GM12892 (cell line): Measurements from ENCODE around the gene TMEM143.
"Not testable (repeated sequence)": the region's sequence is repeated elsewhere in the genome, so short reads cannot be mapped to it uniquely, and the experiment has no call there.

Experiments used
- POLR2A ChIP-seq: IDR thresholded peaks from 2 replicates; pipeline ENCODE4 v1.6.1; 2011; ENCODE audit warnings: low read depth, low read length, control low read depth
- TAF1 ChIP-seq: IDR thresholded peaks from 2 replicates; pipeline ENCODE4 v1.6.1; 2011; ENCODE audit warnings: low read depth, mild to moderate bottlenecking, control low read depth, low read length, borderline replicate concordance

GRCh38 chr19:48317708-48317960, 46.1 kb downstream of the TMEM143 start:
- not testable (repeated sequence) for TF ChIP-seq POLR2A, TAF1
